GM12872 (cell line): Measurements from ENCODE around the gene PIK3R5.

Experiments used
- CTCF ChIP-seq: IDR thresholded peaks from 3 replicates; pipeline ENCODE4 v1.5.1; 2011; ENCODE audit warnings: low read depth, mild to moderate bottlenecking, low read length, moderate library complexity; ENCODE audit not compliant: insufficient read depth

PIK3R5 gene

GRCh38 chr17:8940866-8941471 is 24.5 kb downstream of the PIK3R5 start:
- no peak for TF ChIP-seq CTCF

GRCh38 chr17:8939496-8940334 is 25.8 kb downstream of the PIK3R5 start:
- TF ChIP-seq CTCF = no peak

DNA sequence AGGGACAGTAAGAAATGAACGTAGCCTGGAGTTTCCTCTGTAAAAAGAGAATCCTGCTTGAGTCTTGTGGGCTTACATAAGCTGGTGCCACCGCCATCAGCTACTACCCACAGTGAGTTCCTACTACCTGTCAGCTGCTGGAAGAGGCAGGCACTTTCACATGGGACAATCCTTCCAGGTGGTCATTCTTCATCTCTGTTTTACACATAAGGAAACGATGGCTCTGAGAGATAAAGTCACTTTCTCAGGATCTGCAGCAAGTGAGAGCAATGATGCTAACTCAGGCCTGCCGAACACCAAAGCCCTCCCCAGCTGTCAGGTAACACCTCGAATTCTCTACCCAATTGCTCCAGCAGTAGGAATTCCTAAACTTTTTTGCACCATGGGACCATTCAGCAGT is 26.6 kb downstream of the PIK3R5 start:
- TF ChIP-seq CTCF = no peak

DNA sequence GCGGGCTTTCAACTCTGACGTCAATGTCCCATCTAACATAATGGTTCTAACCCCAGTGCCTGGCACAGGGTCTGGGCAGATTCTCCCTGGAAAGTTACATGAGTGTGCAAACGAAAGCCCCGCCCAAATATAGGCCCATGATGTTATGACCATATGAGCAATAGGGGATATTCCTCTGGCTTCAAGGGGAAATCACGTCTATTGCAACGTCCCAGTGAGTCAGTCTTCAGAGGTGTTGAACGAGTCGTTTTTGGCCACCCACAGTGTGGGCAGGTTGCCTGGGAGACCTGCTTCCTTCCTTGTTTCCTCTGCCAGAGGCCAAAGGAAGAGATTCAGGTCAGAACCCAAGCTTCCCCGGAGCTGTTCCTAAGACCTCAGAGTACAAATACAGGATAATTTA is 30.3 kb downstream of the PIK3R5 start:
- no peak for TF ChIP-seq CTCF

GRCh38 chr17:8934346-8934745 is 31.2 kb downstream of the PIK3R5 start:
- no peak for TF ChIP-seq CTCF

- no peak for TF ChIP-seq CTCF
These were observed 34.9 kb downstream of the PIK3R5 start for GRCh38 chr17:8930649-8931048.

DNA sequence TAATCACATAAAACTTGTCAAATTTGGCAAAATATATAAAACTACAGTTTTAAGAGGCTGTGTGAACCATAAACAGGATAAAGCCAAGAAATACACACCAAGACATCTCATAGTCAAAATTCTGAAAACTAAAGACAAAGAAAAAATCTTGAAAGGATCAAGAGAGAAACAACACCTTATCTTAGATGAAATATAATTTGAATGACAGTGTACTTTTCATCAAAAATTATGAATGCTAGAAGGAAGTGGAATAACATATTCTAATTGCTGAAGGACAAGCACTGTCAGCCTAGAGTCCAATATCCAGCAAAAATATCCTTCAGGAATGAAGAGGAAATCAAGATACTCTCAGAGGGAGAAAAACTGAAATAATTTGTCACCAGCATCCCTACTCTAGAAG is 37.2 kb downstream of the PIK3R5 start:
- TF ChIP-seq CTCF = no peak
